HG03045 (cell line): ENCODE measurements around the gene TMEM184B.
"Not testable (repeated sequence)": the region's sequence is repeated elsewhere in the genome, so short reads cannot be mapped to it uniquely, and the experiment has no call there.

Experiments used
- ATAC-seq: cut with Tn5 transposase; IDR thresholded peaks from one replicate; pipeline ENCODE4 v1.9.1; 2021; ENCODE audit warnings: mild to moderate bottlenecking, moderate library complexity; ENCODE audit not compliant: unreplicated experiment

TMEM184B gene

DNA sequence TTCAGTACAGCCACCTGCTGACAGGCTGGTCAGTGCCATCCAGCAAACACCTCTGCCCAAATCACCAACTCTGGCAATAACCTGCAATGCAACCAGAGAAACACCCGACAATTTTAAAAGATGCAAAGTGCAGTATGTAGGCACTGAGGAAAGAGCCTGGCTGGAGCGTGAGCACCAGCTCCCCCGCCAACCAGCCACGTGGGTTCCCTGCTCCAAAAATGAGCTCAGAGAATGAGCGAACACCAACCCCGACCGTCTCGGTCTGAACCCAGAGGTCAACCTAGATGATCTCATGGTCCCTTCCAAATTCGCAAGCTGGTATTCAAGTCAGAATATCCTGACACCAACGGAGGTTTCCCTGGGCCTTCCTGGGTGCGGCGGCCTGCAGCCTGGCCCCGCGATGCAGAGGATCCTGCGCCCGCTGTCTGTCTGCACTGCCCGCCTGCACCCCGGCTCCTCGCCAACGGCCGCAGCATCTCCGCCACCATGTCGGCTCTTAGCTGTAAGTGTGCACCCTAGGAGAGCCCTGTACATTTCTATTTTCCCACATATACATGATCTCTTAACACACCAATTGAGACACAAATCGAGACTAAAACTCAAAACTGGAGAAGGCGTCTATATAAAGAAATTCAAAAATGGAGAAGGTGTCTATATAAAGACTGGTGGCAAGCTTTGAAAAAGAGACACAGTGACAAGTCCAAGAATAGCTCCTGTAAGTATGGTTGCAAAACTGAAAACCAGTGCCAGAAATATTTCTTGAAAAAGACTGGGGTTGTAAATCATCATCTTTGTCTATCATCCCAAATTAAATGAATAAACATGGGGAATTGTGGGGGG lies 22.8 kb downstream of the TMEM184B start:
- no peak for ATAC-seq

DNA sequence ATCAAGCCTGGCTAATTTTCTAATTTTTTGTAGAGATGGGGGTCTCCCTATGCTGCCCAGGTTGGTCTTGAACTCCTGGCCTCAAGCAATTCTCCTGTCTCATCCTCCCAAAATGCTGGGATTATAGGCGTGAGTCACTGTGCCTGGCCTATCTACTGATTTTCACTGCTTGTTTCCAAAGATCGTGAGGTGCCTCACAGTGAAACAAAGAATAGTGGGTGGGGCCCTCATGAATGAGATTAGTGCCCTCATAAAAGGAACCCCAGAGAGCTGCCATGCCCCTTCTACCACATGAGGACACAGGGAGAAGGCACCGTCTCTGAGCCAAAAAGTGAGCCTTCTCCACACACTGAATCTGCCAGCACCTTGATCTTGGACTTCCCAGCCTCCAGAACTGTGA lies 23.5 kb downstream of the TMEM184B start:
- no peak for ATAC-seq

DNA sequence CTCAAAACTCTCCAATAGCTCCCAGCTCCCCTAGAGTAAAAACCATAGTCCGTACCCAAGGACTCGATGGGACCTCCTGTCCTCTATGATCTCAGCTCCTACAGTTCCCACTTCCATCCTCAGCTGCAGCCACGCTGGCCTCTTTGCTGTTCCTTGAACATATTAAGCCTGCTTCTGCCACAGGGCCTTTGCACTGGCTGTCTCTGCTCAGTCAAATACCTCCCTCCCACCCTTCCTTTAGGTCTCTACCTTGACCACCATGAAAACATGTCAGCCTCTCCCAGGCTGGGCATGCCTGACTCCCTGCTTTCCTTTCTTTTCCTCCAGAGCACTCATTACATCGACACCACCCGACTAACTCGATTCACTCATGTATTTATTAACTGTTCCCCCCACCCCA lies 24.5 kb downstream of the TMEM184B start:
- ATAC-seq = no peak

DNA sequence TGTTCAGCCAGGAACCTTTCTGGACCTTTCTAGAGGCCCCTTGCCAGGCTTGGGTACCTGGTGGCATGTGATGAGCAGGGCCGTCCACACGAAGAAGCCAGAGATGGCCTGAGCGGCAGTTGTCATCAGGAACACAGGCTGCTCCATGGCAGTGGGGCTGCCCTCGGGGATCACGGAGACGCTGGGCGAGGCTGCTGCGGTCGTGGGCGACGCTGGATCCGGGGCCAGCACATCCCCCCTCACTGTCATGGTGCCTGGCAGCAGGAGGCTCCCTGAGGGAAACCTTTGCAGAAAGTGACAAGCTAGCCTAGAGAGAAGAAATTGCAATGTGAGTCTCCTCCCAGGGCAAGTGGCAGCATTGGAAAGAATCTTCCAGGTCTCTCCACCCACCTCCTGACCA lies 25.1 kb downstream of the TMEM184B start:
- no peak for ATAC-seq

DNA sequence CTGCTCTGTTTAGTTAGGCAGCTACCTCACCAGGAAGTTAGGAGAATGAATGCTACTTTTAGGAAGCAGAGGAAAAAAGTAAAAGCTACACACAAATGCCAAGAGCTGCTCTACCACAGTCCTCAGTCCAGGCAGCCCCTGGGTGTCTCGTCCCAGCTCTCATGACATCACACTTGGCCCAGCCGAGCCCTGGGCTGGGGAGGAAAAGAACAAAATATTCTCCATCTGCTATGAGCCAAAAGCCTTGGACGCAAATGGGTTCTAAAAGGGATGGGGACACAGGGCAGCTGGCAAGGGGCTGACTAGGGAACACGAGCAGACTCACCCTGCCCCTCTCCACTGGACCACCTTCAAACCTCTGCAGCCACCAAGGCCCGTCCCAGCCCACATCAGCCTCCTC lies 26.1 kb downstream of the TMEM184B start:
- no peak for ATAC-seq

DNA sequence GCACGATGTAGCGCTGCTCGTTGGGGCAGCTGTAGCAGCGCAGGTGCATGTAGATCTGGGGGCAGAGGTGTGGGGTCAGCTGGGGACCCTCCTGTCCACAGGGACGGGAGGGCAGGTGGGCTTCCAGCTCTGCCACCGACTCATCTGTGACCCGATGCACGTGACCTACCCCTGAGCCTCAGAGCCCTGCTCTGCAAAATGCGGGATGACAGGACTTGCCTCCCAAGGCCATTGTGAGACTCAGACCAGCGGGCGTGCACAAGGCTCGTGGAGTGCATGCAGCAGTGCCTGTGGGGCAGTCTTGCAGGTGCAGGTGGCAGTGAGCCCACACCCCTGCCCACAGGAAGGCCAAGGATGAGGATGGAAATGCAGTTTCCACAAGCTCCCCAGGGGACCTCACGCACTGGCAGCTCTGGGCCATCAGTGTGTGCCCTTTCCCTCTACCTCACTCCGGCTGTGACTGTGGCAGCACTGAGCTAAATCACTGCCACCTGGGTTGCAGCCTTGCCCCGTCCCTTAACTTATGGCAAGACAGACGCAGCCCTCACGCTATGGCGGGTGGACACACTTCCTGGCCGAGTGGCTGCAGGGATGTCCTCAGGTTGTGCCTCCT lies 26.7 kb downstream of the TMEM184B start:
- no peak for ATAC-seq

DNA sequence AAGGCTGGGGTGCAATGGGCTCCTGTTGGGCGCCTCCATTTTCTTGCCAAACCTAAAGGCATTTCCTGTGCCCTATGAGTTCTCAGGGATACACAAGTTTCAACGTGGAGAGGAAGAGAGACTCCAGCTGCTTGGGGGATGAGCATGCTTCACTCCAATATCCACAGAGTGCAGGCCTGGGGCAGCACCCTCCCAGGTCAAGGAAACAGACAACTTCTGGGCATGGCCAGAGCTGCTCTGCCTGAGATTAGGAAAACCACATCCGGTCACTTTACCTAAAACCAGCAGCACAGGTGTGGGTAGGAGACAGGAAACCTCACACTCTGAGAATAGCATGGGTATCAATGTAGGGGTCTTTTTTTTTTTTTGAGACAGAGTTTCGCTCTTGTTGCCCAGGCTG lies 28.7 kb downstream of the TMEM184B start:
- ATAC-seq = no peak

DNA sequence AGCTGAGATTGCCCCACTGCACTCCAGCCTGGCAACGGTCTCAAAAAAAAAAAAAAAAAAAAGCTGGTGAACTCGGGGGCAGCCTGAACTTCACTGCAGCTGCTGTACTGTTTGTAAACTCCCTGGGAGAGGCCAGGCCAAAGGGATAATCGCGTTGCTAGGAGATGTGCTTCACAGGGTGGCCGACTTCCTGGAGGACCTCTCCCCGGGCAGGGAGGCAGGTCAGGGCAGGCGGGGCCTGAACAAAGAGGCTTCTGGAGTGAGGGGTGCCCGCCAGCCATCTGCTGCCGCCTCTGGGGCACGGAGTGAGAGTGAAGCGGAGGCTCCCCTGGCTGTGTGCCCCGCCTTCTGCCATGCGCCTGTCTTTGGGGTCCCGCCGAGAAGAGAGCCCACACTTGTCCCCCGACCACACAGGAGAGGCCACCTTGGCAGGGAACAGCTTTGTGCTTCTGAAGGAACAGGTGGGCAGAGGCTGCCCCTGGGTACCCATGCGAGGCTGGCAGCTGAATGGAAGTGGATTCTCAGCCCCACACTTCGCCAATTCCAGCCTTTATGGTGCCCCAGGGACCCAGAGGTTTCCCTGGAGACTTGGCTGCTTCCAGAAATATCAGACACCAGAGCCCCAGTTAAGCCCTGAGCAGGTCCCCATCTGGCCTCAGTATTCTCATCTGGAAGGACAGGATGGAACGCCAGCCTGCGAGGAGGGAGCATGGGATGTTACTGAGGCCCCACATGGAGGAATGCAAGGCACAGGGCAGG lies 29.6 kb downstream of the TMEM184B start:
- no peak for ATAC-seq

DNA sequence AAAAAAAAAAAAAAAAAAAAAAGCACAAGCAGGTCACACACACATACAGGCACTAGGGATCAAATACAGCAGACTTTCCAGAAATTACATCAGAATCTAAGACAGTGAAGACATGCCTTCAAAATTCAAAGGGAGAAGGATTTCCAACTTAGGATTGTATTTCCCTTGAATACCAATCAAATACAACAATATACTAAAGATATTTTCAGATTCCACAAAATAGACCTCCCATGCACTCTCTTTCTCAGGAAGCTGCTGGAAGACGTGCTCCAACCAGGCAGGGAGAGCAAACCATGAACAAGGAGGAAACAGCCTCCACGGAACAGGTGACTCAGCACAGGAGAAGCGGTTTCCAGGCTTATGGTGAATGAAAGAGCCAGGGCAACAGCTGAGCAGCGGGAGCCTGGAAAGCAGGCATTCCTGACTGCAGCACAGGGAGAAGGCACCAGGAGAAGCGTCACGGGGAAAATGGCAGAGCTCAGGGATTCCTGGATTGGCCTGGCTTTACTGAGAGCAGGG lies 32.0 kb downstream of the TMEM184B start:
- no peak for ATAC-seq

DNA sequence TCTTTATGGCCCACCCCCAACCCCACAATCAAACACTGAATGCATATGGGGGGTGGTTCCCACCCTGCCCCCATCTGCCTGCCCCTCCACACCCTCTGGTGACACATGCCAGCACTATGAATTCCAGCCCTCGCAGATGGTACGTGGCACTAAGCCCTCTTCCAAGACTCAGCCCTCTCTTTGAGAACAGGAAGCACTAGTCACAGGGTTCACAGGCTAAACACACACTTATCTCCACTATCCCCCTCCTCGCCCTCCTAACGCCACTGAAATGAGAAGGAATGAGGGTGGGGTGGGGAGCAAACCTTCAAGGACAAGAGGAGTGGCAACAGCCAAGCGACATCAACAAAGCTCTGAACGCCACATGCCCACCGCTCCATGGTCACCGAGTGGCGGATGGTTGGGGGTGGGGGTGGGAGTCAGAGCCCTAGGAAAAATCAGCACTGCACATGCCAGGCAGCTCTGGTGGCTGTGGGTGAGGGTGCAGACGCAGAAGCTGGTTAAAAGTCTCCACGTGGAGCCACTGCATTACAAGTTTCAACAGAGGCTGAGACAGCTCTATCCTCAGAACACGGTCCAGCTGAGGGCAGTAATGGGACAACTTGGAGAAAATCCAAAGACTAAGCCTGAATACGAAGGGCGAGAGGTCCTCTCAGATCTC lies 33.6 kb downstream of the TMEM184B start:
- ATAC-seq = no peak

DNA sequence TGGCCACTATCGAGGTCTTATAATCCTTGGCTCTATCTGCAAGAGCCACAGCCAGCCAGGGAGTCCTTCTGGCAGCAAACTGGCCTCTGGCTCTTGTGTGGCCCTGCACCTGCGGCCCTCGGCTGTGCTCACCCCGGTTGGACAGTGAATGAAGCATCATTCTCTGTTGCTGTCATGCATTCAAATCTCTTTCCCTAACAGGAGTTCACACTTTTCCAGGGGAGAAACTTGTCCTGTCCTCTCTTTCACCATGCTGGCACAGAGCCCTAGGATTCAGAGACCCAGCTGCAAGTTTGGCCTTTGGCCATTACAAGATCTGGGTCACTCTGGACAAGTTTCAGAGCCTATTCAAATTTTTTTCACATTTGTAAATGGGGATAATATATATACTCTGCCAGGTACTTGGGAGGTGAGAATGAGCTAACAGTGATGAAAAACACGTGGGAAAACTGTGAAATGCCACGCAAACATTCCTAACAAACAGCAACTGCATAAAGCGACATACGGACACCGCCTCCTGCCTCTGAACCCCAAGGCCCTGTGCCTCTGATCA lies 34.2 kb downstream of the TMEM184B start:
- no peak for ATAC-seq

DNA sequence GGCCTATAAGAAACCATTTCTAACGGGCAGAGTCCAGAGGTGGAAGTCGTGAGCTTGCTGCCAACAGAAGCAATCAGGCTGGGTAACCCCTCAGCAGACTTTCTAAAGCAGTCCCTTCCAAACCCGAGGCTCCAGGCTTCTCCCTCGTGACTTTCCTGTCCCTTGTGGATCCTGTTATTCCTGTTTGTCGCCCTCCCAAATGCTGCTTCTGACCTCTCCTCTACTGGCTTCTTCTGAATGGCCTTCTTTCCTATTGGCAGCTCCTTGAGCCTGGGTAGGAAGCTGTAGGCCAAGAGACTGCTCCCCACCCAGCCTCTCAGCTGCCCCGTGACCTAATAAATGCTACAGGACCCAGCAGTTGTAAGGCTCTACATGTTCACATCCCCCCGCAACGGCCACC lies 36.0 kb downstream of the TMEM184B start:
- ATAC-seq = no peak

DNA sequence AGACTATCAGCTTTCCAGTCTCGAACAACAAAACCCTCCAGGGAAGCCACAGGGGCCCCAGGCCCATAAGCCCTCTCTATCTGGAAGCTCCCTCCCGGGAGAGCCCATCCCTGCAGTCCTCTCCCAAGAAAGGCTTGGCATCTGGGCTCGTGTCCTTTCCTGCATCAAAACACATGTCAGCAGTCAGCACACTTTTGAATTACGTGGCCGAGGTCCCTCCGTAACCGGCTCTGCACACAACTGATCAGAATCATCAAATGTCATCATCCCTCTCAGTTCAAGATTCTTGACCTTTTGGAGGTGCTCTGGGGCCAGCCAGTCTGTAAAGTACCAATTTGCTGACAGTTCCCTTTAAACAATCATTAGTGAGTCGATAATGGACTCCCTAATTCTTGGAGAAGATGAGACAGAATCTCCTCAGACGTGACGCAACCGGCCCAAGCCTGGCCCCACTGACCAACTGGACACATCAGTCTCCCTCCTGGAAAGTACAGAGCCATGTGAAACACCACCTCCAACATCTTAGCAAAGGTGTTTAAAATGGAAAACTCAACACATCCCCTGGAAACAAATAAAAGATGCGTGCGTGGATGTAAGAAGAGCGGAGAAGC lies 37.5 kb downstream of the TMEM184B start:
- no peak for ATAC-seq

DNA sequence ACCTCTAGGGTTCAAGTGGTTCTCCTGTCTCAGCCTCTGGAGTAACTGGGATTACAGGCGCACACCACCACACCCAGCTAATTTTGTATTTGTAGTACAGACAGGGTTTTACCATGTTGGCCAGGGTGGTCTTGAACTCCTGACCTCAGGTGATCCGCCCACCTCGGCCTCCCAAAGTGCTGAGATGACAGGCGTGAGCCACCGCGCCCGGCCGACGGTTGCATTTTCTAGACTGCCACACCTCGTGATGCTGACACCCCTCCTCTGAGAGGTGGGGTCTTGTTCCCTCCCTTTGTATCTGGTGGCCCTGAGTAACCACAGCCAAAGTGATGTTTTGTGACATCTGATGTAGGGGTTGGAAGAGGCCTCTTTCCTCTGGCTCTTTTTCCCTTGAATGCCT lies 39.0 kb downstream of the TMEM184B start:
- ATAC-seq = not testable (repeated sequence)

DNA sequence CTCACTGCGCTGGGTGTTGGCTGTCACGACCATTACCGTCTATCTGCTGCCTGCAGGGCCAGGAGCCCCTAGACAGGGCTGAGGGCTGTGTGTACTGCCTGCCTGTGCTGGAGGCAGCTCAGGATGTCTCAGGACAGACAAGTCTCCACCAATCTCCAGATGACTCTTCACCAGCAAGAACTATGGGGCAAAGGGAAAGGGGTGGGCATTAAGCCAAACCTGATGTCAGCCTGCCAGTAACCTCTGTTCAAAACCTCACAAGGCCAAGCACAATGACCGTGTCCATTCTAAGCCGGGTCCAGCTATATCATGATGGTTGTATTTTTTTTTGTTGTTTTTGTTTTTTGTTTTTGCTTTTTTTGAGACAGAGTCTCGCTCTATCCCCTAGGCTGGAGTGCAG lies 39.4 kb downstream of the TMEM184B start:
- no peak for ATAC-seq

DNA sequence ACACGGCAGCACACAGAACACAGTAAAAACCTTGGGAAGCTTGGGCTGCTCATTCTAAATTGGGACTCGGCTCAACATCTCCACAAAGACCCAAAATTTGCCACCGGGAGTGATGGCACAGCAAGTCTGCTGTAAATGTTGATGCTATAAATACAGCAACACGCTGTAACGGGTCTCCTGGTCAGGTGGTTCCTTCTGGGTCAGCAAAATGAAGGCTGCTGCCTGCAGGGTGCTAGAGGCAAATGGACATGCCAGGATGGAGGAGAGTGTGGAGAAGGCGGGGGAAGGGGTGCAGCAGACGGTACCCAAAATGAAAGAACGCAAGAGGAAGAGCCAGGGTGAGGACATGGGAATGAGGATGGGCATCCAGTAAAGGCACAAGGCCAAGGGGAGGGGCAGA lies 40.6 kb downstream of the TMEM184B start:
- no peak for ATAC-seq

DNA sequence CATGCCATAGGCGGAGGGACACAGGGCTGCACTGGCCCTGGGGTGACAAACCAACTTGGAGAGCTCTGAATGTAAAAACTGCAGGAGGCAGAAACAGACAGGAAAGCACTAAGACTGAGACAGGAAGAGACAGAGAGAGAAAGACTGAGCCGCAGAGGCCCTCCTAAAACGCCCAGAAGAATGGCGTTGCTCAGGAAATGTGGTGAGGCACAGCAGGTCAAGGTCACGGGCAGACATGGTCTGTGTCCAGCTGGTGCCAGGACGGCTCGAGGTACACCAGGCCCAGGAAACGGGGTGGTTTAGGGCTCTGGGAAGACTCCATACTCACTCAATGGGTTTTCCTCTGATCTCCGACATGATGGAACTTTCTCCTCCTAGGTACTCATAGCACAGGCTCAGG lies 41.9 kb downstream of the TMEM184B start:
- ATAC-seq = no peak

DNA sequence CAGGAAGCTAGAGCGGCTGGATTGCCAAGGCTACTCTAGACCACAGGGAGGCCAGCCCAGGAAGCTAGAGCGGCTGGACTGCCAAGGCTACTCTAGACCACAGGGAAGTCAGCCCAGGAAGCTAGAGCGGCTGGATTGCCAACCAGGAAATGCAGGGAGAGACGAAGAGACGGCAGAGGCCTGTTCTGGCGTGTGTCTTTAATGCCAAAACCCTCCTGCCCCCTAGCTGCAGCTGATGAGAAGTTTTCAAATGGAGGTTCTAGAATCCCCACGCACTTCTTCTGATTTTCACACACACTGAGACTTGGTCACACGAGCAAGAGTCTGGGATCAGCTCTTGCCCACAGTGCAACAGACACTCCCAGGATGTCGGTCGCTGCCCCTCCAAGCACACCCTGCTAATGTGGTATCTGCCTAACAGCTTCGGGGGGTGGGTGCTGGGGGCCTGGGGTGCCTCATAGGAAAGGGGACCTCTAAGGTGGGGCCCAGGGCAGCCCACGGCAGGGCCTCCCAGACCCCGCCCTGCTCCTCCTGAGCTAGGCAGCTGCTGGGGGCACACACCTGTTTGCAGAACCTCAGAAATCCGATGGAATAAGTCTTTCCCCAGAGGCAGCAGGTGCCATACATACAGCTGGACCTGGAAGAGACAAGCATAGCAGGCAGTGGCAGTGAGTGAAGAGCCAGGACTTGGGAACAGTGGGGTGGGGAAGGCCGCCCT lies 42.5 kb downstream of the TMEM184B start:
- ATAC-seq = no peak

DNA sequence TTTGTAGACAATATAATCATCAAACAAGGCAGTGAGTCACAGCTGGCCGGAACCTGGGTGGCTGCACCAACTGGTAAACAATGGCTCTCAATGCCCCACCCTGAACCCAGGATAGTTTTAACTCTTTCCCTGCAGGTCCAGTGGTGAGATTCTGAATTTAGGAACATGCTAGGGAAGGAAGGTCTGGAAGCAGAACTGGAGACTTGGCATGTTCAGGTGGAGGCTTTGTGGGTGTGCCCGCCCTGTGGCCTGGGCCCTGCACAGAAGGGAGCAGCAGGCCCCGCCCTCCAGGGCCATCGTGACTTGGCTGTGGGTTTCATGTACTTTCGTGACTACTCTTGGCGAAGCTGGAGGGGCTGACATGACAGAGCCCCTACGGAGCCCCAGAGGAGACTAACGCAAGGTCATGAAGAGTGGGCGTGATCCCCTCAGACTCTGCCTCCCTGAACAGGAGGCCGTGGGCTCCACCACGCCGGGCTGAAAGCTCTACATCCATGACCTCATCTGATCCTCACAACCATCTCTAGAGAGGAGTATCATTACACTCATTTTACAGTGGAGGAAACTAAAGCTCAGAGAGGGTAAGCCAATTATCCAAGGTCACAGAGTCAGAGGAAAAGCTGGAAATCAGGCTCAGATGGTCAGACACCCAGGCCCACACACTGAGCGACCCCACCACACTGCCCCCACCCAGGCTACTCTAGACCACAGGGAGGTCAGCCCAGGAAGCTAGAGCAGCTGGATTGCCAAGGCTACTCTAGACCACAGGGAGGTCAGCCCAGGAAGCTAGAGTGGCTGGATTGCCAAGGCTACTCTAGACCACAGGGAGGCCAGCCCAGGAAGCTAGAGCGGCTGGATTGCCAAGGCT lies 43.7 kb downstream of the TMEM184B start:
- ATAC-seq = no peak
